Measurements from ENCODE around the gene ETF1. TPM values are rescaled to one million over a fixed set of nuclear protein-coding genes. Genes with fewer than 3 reads are reported as not detected.

The ETF1 gene
- total RNA-seq, 2 donors from 2014 or later = 24.9 to 36.6 TPM

- Histone ChIP-seq H3K4me1 (peaks cover 17% of the 10 kb centered on the region), H3K27me3 (no peaks in the 10 kb centered on the region), H3K36me3 (replicated peaks in 1 of 2; ENCODE audit: insufficient read depth in 1 of 2, low read depth in 2 of 2) (peaks cover 0 to 10% of the 10 kb centered on the region in 2 donors), H3K27ac (peak overlapping the region in 2 of 4 donors; percentile 17 to 18), H3K9me3 (no peaks in the 10 kb centered on the region), H3K4me3 (no peak overlapping the region)
- 26 to 30% methylated on average over 2 to 4 of the region's 4 CpGs for WGBS, 2 donors
- intact Hi-C loops (cut with DNase I) = loop anchor here (5.0 kb wide), 1 partner anchor 47 kb away; no protein-coding TSS in a partner anchor
- ATAC-seq (peak; percentile 58), DNase-seq (peak; percentile 47 to 72 (median 52))
- TF ChIP-seq CTCF (IDR thresholded peaks at IDR 0.05) (no peak), POLR2A (IDR thresholded peaks at IDR 0.05) (no peak)
Observed at GRCh38 chr5:138504799-138505198, 38.2 kb downstream of the ETF1 start.

- DNase-seq (peak; percentile 38 to 61 (median 55)), ATAC-seq (peak; percentile 84)
- intact Hi-C loops (cut with DNase I) = loop anchor here (5.0 kb wide), 1 partner anchor 46 kb away; no protein-coding TSS in a partner anchor
- Histone ChIP-seq H3K27ac (peak overlapping the region in 1 of 4 donors; percentile 18), H3K9me3 (no peaks in the 10 kb centered on the region), H3K4me1 (peaks cover 17% of the 10 kb centered on the region), H3K4me3 (no peak overlapping the region), H3K36me3 (replicated peaks in 1 of 2; ENCODE audit: insufficient read depth in 1 of 2, low read depth in 2 of 2) (peaks cover 0 to 6% of the 10 kb centered on the region in 2 donors), H3K27me3 (no peaks in the 10 kb centered on the region)
- TF ChIP-seq POLR2A (IDR thresholded peaks at IDR 0.05) (peak in 1 of 3 donors; percentile 3), CTCF (IDR thresholded peaks at IDR 0.05) (peak; percentile 47 to 89 (median 85))
- 18 to 23% methylated on average over 6 of the region's 6 CpGs for WGBS, 2 donors
Observed at GRCh38 chr5:138503487-138504270, 39.4 kb downstream of the ETF1 start.

GRCh38 chr5:138502521-138502920 lies 40.5 kb downstream of the ETF1 start:
- no peaks in the 10 kb centered on the region for H3K9me3 ChIP-seq
- no peaks in the 10 kb centered on the region for H3K36me3 ChIP-seq (replicated peaks in 1 of 2; ENCODE audit: insufficient read depth in 1 of 2, low read depth in 2 of 2)
- no peak overlapping the region for H3K4me3 ChIP-seq
- H3K27me3 ChIP-seq = no peaks in the 10 kb centered on the region
- H3K4me1 ChIP-seq = peaks cover 17% of the 10 kb centered on the region
- 70 to 72% methylated on average over 10 to 11 of the region's 11 CpGs for WGBS, 2 donors
- no peak for TF ChIP-seq CTCF (IDR thresholded peaks at IDR 0.05)
- TF ChIP-seq POLR2A (IDR thresholded peaks at IDR 0.05) = no peak
- H3K27ac ChIP-seq = no peak overlapping the region
- no peak for DNase-seq
- intact Hi-C loops (cut with DNase I) = loop anchor here (5.0 kb wide), 1 partner anchor 45 kb away; no protein-coding TSS in a partner anchor
- ATAC-seq = no peak

GRCh38 chr5:138502121-138502520 lies 40.9 kb downstream of the ETF1 start:
- intact Hi-C loops (cut with DNase I) = loop anchor here (5.0 kb wide), 1 partner anchor 45 kb away; no protein-coding TSS in a partner anchor

More at GRCh38 chr5:138502121-138502520, 40.9 kb downstream of the ETF1 start:
- DNase-seq (no peak), ATAC-seq (no peak)
- no peak for TF ChIP-seq POLR2A (IDR thresholded peaks at IDR 0.05)
- no peak for TF ChIP-seq CTCF (IDR thresholded peaks at IDR 0.05)
- H3K27ac ChIP-seq = no peak overlapping the region
- H3K4me3 ChIP-seq = no peak overlapping the region
- H3K36me3 ChIP-seq (replicated peaks in 1 of 2; ENCODE audit: insufficient read depth in 1 of 2, low read depth in 2 of 2) = no peaks in the 10 kb centered on the region
- no peaks in the 10 kb centered on the region for H3K27me3 ChIP-seq
- H3K4me1 ChIP-seq = peaks cover 17% of the 10 kb centered on the region
- no peaks in the 10 kb centered on the region for H3K9me3 ChIP-seq
- WGBS, 2 donors = 60 to 77% methylated on average over 4 of the region's 4 CpGs
